SJSA1 (cell line): ENCODE measurements around the gene BAHCC1. TPM values are rescaled to one million over a fixed set of nuclear protein-coding genes. Genes with fewer than 3 reads are reported as not detected.

ENCODE experiments used
- DNase-seq, 2 experiments: peaks; one replicate each; pipeline ENCODE4 v3.0.0-alpha.2; 2015 to 2020; ENCODE audit warnings: low spot score in 2 of 2, low read depth in 1 of 2
- H3K27ac ChIP-seq: fragments of 250-450 bp; sonication (Bioruptor Pico); 2 replicates; pipeline ENCODE4 v1.5.1; 2020; ENCODE audit warnings: mild to moderate bottlenecking, moderate library complexity
- H3K27me3 ChIP-seq: fragments of 250-450 bp; sonication (Bioruptor Pico); replicated peaks from 2 replicates; pipeline ENCODE4 v1.5.1; 2020; ENCODE audit warnings: mild to moderate bottlenecking, moderate library complexity
- H3K36me3 ChIP-seq: fragments of 250-450 bp; sonication (Bioruptor Pico); 2 replicates; pipeline ENCODE4 v1.5.1; 2020; ENCODE audit warnings: mild to moderate bottlenecking
- H3K4me1 ChIP-seq: fragments of 250-450 bp; sonication (Bioruptor Pico); replicated peaks from 2 replicates; pipeline ENCODE4 v1.6.1; 2021; ENCODE audit warnings: mild to moderate bottlenecking
- H3K4me3 ChIP-seq: fragments of 250-450 bp; sonication (Bioruptor Pico); 2 replicates; pipeline ENCODE4 v1.5.1; 2020; ENCODE audit warnings: mild to moderate bottlenecking
- H3K9me3 ChIP-seq: fragments of 250-450 bp; sonication (Bioruptor Pico); replicated peaks from 2 replicates; pipeline ENCODE4 v1.5.1; 2020; ENCODE audit warnings: mild to moderate bottlenecking
- total RNA-seq: library from RNA; depleted of rRNA; stranded (reverse); fragments of >200 nt; shearing (Covaris generic); gene quantifications from 2 replicates; pipeline ENCODE4 v1.2.3, GENCODE V29; 2014

The BAHCC1 gene
- total RNA-seq, 1 experiment from 2014 or later: 6.6 TPM

GRCh38 chr17:81393684-81394376 lies 1.4 kb upstream of the BAHCC1 start:
- H3K9me3 ChIP-seq: no peaks in the 10 kb centered on the region
- H3K4me1 ChIP-seq: peaks cover 30% of the 10 kb centered on the region
- H3K4me3 ChIP-seq: peak overlapping the region; percentile 60
- H3K27ac ChIP-seq: peak overlapping the region; percentile 49
- no peaks in the 10 kb centered on the region for H3K27me3 ChIP-seq
- H3K36me3 ChIP-seq: peaks cover 4% of the 10 kb centered on the region; the same call in 1 of the 2 replicates
- DNase-seq: peak; percentile 99 to 100

- peaks cover 30% of the 10 kb centered on the region for H3K4me1 ChIP-seq
- H3K27me3 ChIP-seq: no peaks in the 10 kb centered on the region
- peaks cover 4% of the 10 kb centered on the region; the same call in 1 of the 2 replicates for H3K36me3 ChIP-seq
- no peaks in the 10 kb centered on the region for H3K9me3 ChIP-seq
- DNase-seq: no peak
- H3K4me3 ChIP-seq: peak overlapping the region; percentile 1; the same call in 1 of the 2 replicates
- H3K27ac ChIP-seq: no peak overlapping the region
These were observed 808 bp upstream of the BAHCC1 start for GRCh38 chr17:81394377-81394920.

- H3K27me3 ChIP-seq: no peaks in the 10 kb centered on the region
- H3K36me3 ChIP-seq: peaks cover 7% of the 10 kb centered on the region
- peak in 1 of 2 experiments; percentile 76 for DNase-seq
- H3K27ac ChIP-seq: peak overlapping the region; percentile 82
- H3K9me3 ChIP-seq: no peaks in the 10 kb centered on the region
- H3K4me3 ChIP-seq: peak overlapping the region; percentile 65
- peaks cover 36% of the 10 kb centered on the region for H3K4me1 ChIP-seq
These were observed 482 bp downstream of the BAHCC1 start for GRCh38 chr17:81395600-81396277.

GRCh38 chr17:81396278-81396721 lies 1.0 kb downstream of the BAHCC1 start:
- Histone ChIP-seq H3K36me3 (peaks cover 7% of the 10 kb centered on the region), H3K4me3 (peak overlapping the region; percentile 65), H3K4me1 (peaks cover 42% of the 10 kb centered on the region), H3K27me3 (no peaks in the 10 kb centered on the region), H3K9me3 (no peaks in the 10 kb centered on the region), H3K27ac (peak overlapping the region; percentile 82)
- DNase-seq: no peak

- Histone ChIP-seq H3K27ac (peak overlapping the region; percentile 82), H3K4me1 (peaks cover 47% of the 10 kb centered on the region), H3K4me3 (peak overlapping the region; percentile 65), H3K9me3 (no peaks in the 10 kb centered on the region), H3K36me3 (peaks cover 11% of the 10 kb centered on the region), H3K27me3 (no peaks in the 10 kb centered on the region)
- peak; percentile 75 to 91 for DNase-seq
These were observed 1.6 kb downstream of the BAHCC1 start for GRCh38 chr17:81396722-81397313.

- H3K9me3 ChIP-seq: no peaks in the 10 kb centered on the region
- H3K4me1 ChIP-seq: peaks cover 51% of the 10 kb centered on the region
- peaks cover 11% of the 10 kb centered on the region for H3K36me3 ChIP-seq
- peak overlapping the region; percentile 65 for H3K4me3 ChIP-seq
- no peaks in the 10 kb centered on the region for H3K27me3 ChIP-seq
- DNase-seq: peak; percentile 78 to 90
- peak overlapping the region; percentile 82 for H3K27ac ChIP-seq
These were observed 2.3 kb downstream of the BAHCC1 start for GRCh38 chr17:81397314-81398175.

GRCh38 chr17:81398176-81398831 lies 3.0 kb downstream of the BAHCC1 start:
- peaks cover 6% of the 10 kb centered on the region for H3K36me3 ChIP-seq
- H3K27me3 ChIP-seq: no peaks in the 10 kb centered on the region
- H3K4me3 ChIP-seq: peak overlapping the region; percentile 65
- no peaks in the 10 kb centered on the region for H3K9me3 ChIP-seq
- peak; percentile 70 to 90 for DNase-seq
- H3K4me1 ChIP-seq: peaks cover 51% of the 10 kb centered on the region
- peak overlapping the region; percentile 82 for H3K27ac ChIP-seq

GRCh38 chr17:81398832-81399411 lies 3.7 kb downstream of the BAHCC1 start:
- DNase-seq: peak in 1 of 2 experiments; percentile 84

GRCh38 chr17:81399481-81400153 lies 4.4 kb downstream of the BAHCC1 start:
- Histone ChIP-seq H3K36me3 (peaks cover 6% of the 10 kb centered on the region), H3K9me3 (no peaks in the 10 kb centered on the region), H3K27me3 (no peaks in the 10 kb centered on the region), H3K4me3 (peak overlapping the region; percentile 65), H3K4me1 (peaks cover 56% of the 10 kb centered on the region), H3K27ac (peak overlapping the region; percentile 80)
- DNase-seq: peak in 1 of 2 experiments; percentile 76

More at GRCh38 chr17:81398832-81399411, 3.7 kb downstream of the BAHCC1 start:
- Histone ChIP-seq H3K4me1 (peaks cover 55% of the 10 kb centered on the region), H3K27ac (peak overlapping the region; percentile 82), H3K9me3 (no peaks in the 10 kb centered on the region), H3K27me3 (no peaks in the 10 kb centered on the region), H3K36me3 (peaks cover 6% of the 10 kb centered on the region), H3K4me3 (peak overlapping the region; percentile 65)

- no peaks in the 10 kb centered on the region for H3K9me3 ChIP-seq
- H3K4me3 ChIP-seq: peak overlapping the region; percentile 65
- H3K27ac ChIP-seq: peak overlapping the region; percentile 80
- no peaks in the 10 kb centered on the region for H3K27me3 ChIP-seq
- DNase-seq: peak; percentile 81 to 83
- H3K36me3 ChIP-seq: peaks cover 6% of the 10 kb centered on the region
- H3K4me1 ChIP-seq: peaks cover 59% of the 10 kb centered on the region
These were observed 5.1 kb downstream of the BAHCC1 start for GRCh38 chr17:81400154-81400977.

- Histone ChIP-seq H3K4me1 (peaks cover 67% of the 10 kb centered on the region), H3K27ac (peak overlapping the region; percentile 80), H3K27me3 (no peaks in the 10 kb centered on the region), H3K4me3 (peak overlapping the region; percentile 65), H3K36me3 (peaks cover 6% of the 10 kb centered on the region), H3K9me3 (no peaks in the 10 kb centered on the region)
- DNase-seq: peak in 1 of 2 experiments; percentile 75
These were observed 5.9 kb downstream of the BAHCC1 start for GRCh38 chr17:81400996-81401722.
